GM19238 (cell line): ENCODE results near the gene FAM185A.
"Not testable (repeated sequence)": the region's sequence is repeated elsewhere in the genome, so short reads cannot be mapped to it uniquely, and the experiment has no call there.

Source experiments
- DNase-seq: peaks from one replicate; pipeline ENCODE4 v3.0.0; 2011; ENCODE audit warnings: low spot score; ENCODE audit not compliant: insufficient read length

The FAM185A gene

GRCh38 chr7:102776217-102776616 is 27.4 kb downstream of the FAM185A start:
- DNase-seq, result not testable (repeated sequence)

GRCh38 chr7:102778663-102779062 is 29.9 kb downstream of the FAM185A start:
- DNase-seq, result not testable (repeated sequence)

GRCh38 chr7:102780926-102781325 is 32.1 kb downstream of the FAM185A start:
- not testable (repeated sequence) for DNase-seq

GRCh38 chr7:102788770-102789169 is 40.0 kb downstream of the FAM185A start:
- DNase-seq, result not testable (repeated sequence)

GRCh38 chr7:102790364-102791100 is 41.7 kb downstream of the FAM185A start:
- not testable (repeated sequence) for DNase-seq

- not testable (repeated sequence) for DNase-seq
Observed at GRCh38 chr7:102791367-102791766, 42.6 kb downstream of the FAM185A start.

- DNase-seq, result not testable (repeated sequence)
Observed at GRCh38 chr7:102791831-102792230, 43.0 kb downstream of the FAM185A start.

GRCh38 chr7:102794567-102794966 is 45.8 kb downstream of the FAM185A start:
- DNase-seq, result not testable (repeated sequence)

- not testable (repeated sequence) for DNase-seq
Observed at GRCh38 chr7:102795987-102796595, 47.3 kb downstream of the FAM185A start.

GRCh38 chr7:102806613-102807012 is 57.8 kb downstream of the FAM185A start:
- no peak for DNase-seq

- DNase-seq, result no peak
Observed at GRCh38 chr7:102810916-102811315, 62.1 kb downstream of the FAM185A start.

GRCh38 chr7:102811942-102812678 is 63.3 kb downstream of the FAM185A start:
- no peak for DNase-seq

GRCh38 chr7:102813191-102814024 is 64.6 kb downstream of the FAM185A start:
- no peak for DNase-seq

- no peak for DNase-seq
Observed at GRCh38 chr7:102814025-102814471, 65.2 kb downstream of the FAM185A start.

- no peak for DNase-seq
Observed at GRCh38 chr7:102817616-102818573, 69.1 kb downstream of the FAM185A start.

GRCh38 chr7:102819151-102819550 is 70.4 kb downstream of the FAM185A start:
- DNase-seq, result no peak

GRCh38 chr7:102821994-102822747 is 73.4 kb downstream of the FAM185A start:
- no peak for DNase-seq

- DNase-seq, result no peak
Observed at GRCh38 chr7:102823390-102824119, 74.8 kb downstream of the FAM185A start.

- DNase-seq, result no peak
Observed at GRCh38 chr7:102828286-102828685, 79.5 kb downstream of the FAM185A start.
